HCT116 (cell line): Measurements from ENCODE around the gene TMEM247. TPM values are rescaled to one million over a fixed set of nuclear protein-coding genes. Genes with fewer than 3 reads are reported as not detected.

ENCODE experiments used
- ATAC-seq: fragments of 200-7000 bp; cut with Tn5 transposase; 2 replicates; pipeline ENCODE4 v1.9.1; 2020; ENCODE audit warnings: mild to moderate bottlenecking, moderate library complexity
- BruUV-seq: library from RNA; stranded (reverse); fragments of 400-500 nt; replicated peaks from 2 replicates; lab custom pipeline; 2021; lab: Mats Ljungman, UMichigan
- CTCF ChIA-PET: fragments of 300-600 bp; sonication (Branson Sonifier 250); formaldehyde crosslinking; loops from one replicate; lab custom pipeline; 2021; ENCODE audit warnings: antibody characterized with exemption; lab: Charles Lee
- POLR2A ChIA-PET: fragments of 300-600, 350-600 bp; sonication (Branson Sonifier 250); formaldehyde crosslinking; loops from one replicate; lab custom pipeline; 2021; ENCODE audit warnings: antibody characterized with exemption; lab: Charles Lee
- RAD21 ChIA-PET, 2 experiments: fragments of 300-600 bp; sonication (Branson Sonifier 250); formaldehyde crosslinking; loops; one replicate each; lab custom pipeline; 2023; ENCODE audit warnings: low total read pairs in 2 of 2; ENCODE audit not compliant: uncharacterized antibody in 2 of 2, unreplicated experiment in 2 of 2, low non-redundant PET in 1 of 2; lab: Charles Lee
- DNase-seq: peaks from one replicate; pipeline ENCODE4 v3.0.0-alpha.2; 2010; ENCODE audit warnings: low read depth, low spot score
- H2AFZ ChIP-seq: fragments of 200-600 bp; shearing (Covaris generic), sonication (generic); 2 replicates; pipeline ENCODE4 v1.6.1; 2017; ENCODE audit warnings: low read depth, mixed run types, mixed read lengths, antibody characterized with exemption, low read length; ENCODE audit not compliant: poor library complexity, severe bottlenecking
- H3K27ac ChIP-seq: 2 replicates; pipeline ENCODE4 v1.5.1; 2012; ENCODE audit warnings: low read depth, low read length
- H3K27me3 ChIP-seq: fragments of 200-600 bp; sonication (generic); 2 replicates; pipeline ENCODE4 v1.6.1; 2016; ENCODE audit warnings: mixed run types, low read length, mixed read lengths; ENCODE audit not compliant: insufficient read depth
- H3K36me3 ChIP-seq, 2 experiments: fragments of 200-500 bp in 1 of 2; fragments of 200-600 bp in 1 of 2; sonication (Bioruptor generic) in 1 of 2; sonication (generic) in 1 of 2; 2 replicates each; pipeline versions ENCODE4 v1.5.1 to v1.6.1; 2014 to 2016; ENCODE audit warnings: low read length in 2 of 2, inconsistent platforms in 1 of 2, mixed read lengths in 1 of 2, mixed run types in 1 of 2; ENCODE audit not compliant: insufficient read depth in 2 of 2, control insufficient read depth in 1 of 2
- H3K4me1 ChIP-seq, 2 experiments: fragments of 200-600 bp in 1 of 2; sonication (generic) in 1 of 2; 2 replicates each; pipeline versions ENCODE4 v1.5.1 to v1.6.1; 2012 to 2017; ENCODE audit warnings: low read length in 2 of 2, inconsistent platforms in 1 of 2, mild to moderate bottlenecking in 1 of 2, mixed read lengths in 1 of 2, mixed run types in 1 of 2, moderate library complexity in 1 of 2; ENCODE audit not compliant: insufficient read depth in 2 of 2, control insufficient read depth in 1 of 2
- H3K4me2 ChIP-seq: fragments of 200-600 bp; sonication (generic); 2 replicates; pipeline ENCODE4 v1.6.1; 2017; ENCODE audit warnings: mixed run types, low read length, mixed read lengths
- H3K4me3 ChIP-seq, 2 experiments: fragments of 200-600 bp in 1 of 2; sonication (generic) in 1 of 2; replicated peaks in 1 of 2; 2 replicates each; pipeline ENCODE4 v1.5.1; 2011 to 2016; ENCODE audit warnings: low read length in 2 of 2, control low read depth in 1 of 2, low read depth in 1 of 2, mild to moderate bottlenecking in 1 of 2, mixed read lengths in 1 of 2, mixed run types in 1 of 2
- H3K79me2 ChIP-seq: fragments of 200-600 bp; sonication (generic); 2 replicates; pipeline ENCODE4 v1.6.1; 2017; ENCODE audit warnings: mild to moderate bottlenecking, mixed run types, low read length, moderate library complexity, mixed read lengths; ENCODE audit not compliant: insufficient read depth
- H3K9ac ChIP-seq: fragments of 200-600 bp; sonication (generic); 2 replicates; pipeline ENCODE4 v1.6.1; 2016; ENCODE audit warnings: low read length, mixed read lengths
- H3K9me2 ChIP-seq: fragments of 200-600 bp; sonication (generic), shearing (Covaris generic); 2 replicates; pipeline ENCODE4 v1.6.1; 2017; ENCODE audit warnings: mixed run types, mild to moderate bottlenecking, moderate library complexity; ENCODE audit not compliant: insufficient read depth
- H3K9me3 ChIP-seq, 2 experiments: fragments of 200-500 bp in 1 of 2; fragments of 200-600 bp in 1 of 2; sonication (Bioruptor generic) in 1 of 2; sonication (generic) in 1 of 2; 2 replicates each; pipeline ENCODE4 v1.6.1; 2014 to 2017; ENCODE audit warnings: low read length in 2 of 2, mixed read lengths in 2 of 2, inconsistent platforms in 1 of 2, low read depth in 1 of 2, mild to moderate bottlenecking in 1 of 2, mixed run types in 1 of 2, moderate library complexity in 1 of 2; ENCODE audit not compliant: control insufficient read depth in 1 of 2, insufficient read depth in 1 of 2
- H4K20me1 ChIP-seq: fragments of 200-600 bp; sonication (generic), shearing (Covaris generic); 2 replicates; pipeline ENCODE4 v1.6.1; 2017; ENCODE audit warnings: mixed run types, mild to moderate bottlenecking, moderate library complexity; ENCODE audit not compliant: insufficient read depth
- CEBPB ChIP-seq: IDR thresholded peaks from 2 replicates; pipeline ENCODE4 v1.6.1; 2012; ENCODE audit warnings: low read depth
- EZH2 ChIP-seq: fragments of 200-600 bp; sonication (generic); IDR thresholded peaks from 2 replicates; pipeline ENCODE4 v1.6.1; 2017; ENCODE audit warnings: antibody characterized with exemption, mixed run types
- JUND ChIP-seq: IDR thresholded peaks from 2 replicates; pipeline ENCODE4 v1.6.1; 2012
- POLR2A ChIP-seq: IDR thresholded peaks from 2 replicates; pipeline ENCODE4 v1.7.0; 2011; ENCODE audit warnings: borderline replicate concordance; ENCODE audit not compliant: insufficient read depth, insufficient read length; ENCODE audit errors: extremely low read depth
- RAD21 ChIP-seq: IDR thresholded peaks from 2 replicates; pipeline ENCODE4 v1.6.1; 2012; ENCODE audit warnings: low read depth, mild to moderate bottlenecking
- SIN3A ChIP-seq: IDR thresholded peaks from 2 replicates; pipeline ENCODE4 v1.6.1; 2012; ENCODE audit warnings: low read depth
- SP1 ChIP-seq: IDR thresholded peaks from 2 replicates; pipeline ENCODE4 v1.6.1; 2012; ENCODE audit warnings: low read depth
- SRF ChIP-seq: IDR thresholded peaks from 2 replicates; pipeline ENCODE4 v1.6.1; 2012; ENCODE audit warnings: low read depth
- TCF7L2 ChIP-seq: IDR thresholded peaks from 2 replicates; pipeline ENCODE4 v1.7.0; 2011; ENCODE audit warnings: borderline replicate concordance, inconsistent platforms; ENCODE audit not compliant: insufficient read depth, insufficient read length; ENCODE audit errors: extremely low read depth
- YY1 ChIP-seq: IDR thresholded peaks from 2 replicates; pipeline ENCODE4 v1.6.1; 2011; ENCODE audit warnings: low read length, low read depth, moderate library complexity, mild to moderate bottlenecking; ENCODE audit not compliant: insufficient replicate concordance; ENCODE audit errors: extremely low read depth
- ZFX ChIP-seq: fragments of 450-650 bp; IDR thresholded peaks from 2 replicates; pipeline ENCODE4 v1.6.1; 2017
- ZNF274 ChIP-seq: fragments of 200-500 bp; sonication (Bioruptor generic); IDR thresholded peaks from 2 replicates; pipeline ENCODE4 v1.6.1; 2014; ENCODE audit warnings: mild to moderate bottlenecking, low read depth, low read length, inconsistent platforms
- intact Hi-C: fragments of 100-400 bp; cut with micrococcal nuclease; formaldehyde crosslinking; loops from 2 replicates; pipeline ENCODE4 v1.10.0; 2022
- total RNA-seq: library from RNA; stranded (reverse); gene quantifications from one replicate; pipeline ENCODE4 v1.2.1, GENCODE V29; 2021; ENCODE audit not compliant: unreplicated experiment
- TF ChIP-seq, protein P1 (sequence below): IDR thresholded peaks from 2 replicates; pipeline ENCODE4 v1.6.1; 2012; ENCODE audit warnings: low read depth

The TMEM247 gene
- total RNA-seq, 1 experiment from 2014 or later, result not detected

- POLR2A ChIA-PET, result interaction anchor here (0.6 kb wide), 1 partner anchor 421 kb away, joined by 3 read pairs; no protein-coding TSS in a partner anchor
- Histone ChIP-seq H3K9ac (no peak overlapping the region), H3K4me2 (no peak overlapping the region), H3K4me1 (peaks cover 0 to 3% of the 10 kb centered on the region in 2 experiments; a peak in 2 of 4 replicates), H3K9me3 (no peaks in the 10 kb centered on the region), H2AFZ (no peak overlapping the region), H3K27me3 (no peaks in the 10 kb centered on the region), H3K36me3 (no peaks in the 10 kb centered on the region), H3K4me3 (no peak overlapping the region), H3K79me2 (no peaks in the 10 kb centered on the region), H3K9me2 (no peaks in the 10 kb centered on the region), H4K20me1 (no peaks in the 10 kb centered on the region), H3K27ac (no peak overlapping the region)
- TF ChIP-seq CEBPB (no peak), TCF7L2 (no peak), ZNF274 (no peak), RAD21 (no peak), SP1 (no peak), YY1 (no peak), SIN3A (no peak), JUND (no peak), POLR2A (no peak), SRF (no peak), EZH2 (no peak), ZFX (no peak)
- TF ChIP-seq, protein P1, sequence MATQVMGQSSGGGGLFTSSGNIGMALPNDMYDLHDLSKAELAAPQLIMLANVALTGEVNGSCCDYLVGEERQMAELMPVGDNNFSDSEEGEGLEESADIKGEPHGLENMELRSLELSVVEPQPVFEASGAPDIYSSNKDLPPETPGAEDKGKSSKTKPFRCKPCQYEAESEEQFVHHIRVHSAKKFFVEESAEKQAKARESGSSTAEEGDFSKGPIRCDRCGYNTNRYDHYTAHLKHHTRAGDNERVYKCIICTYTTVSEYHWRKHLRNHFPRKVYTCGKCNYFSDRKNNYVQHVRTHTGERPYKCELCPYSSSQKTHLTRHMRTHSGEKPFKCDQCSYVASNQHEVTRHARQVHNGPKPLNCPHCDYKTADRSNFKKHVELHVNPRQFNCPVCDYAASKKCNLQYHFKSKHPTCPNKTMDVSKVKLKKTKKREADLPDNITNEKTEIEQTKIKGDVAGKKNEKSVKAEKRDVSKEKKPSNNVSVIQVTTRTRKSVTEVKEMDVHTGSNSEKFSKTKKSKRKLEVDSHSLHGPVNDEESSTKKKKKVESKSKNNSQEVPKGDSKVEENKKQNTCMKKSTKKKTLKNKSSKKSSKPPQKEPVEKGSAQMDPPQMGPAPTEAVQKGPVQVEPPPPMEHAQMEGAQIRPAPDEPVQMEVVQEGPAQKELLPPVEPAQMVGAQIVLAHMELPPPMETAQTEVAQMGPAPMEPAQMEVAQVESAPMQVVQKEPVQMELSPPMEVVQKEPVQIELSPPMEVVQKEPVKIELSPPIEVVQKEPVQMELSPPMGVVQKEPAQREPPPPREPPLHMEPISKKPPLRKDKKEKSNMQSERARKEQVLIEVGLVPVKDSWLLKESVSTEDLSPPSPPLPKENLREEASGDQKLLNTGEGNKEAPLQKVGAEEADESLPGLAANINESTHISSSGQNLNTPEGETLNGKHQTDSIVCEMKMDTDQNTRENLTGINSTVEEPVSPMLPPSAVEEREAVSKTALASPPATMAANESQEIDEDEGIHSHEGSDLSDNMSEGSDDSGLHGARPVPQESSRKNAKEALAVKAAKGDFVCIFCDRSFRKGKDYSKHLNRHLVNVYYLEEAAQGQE, result no peak
- CTCF ChIA-PET, result no interaction called here
- intact Hi-C loops, result no loop called here
- ATAC-seq, result no peak
- RAD21 ChIA-PET, result no interaction called here
- no peak for DNase-seq
- BruUV-seq, result no TSS peak
Measured at GRCh38 chr2:46508759-46509158, 29.4 kb downstream of the TMEM247 start.
